ENCODE results near the gene PIAS1.

GRCh38 chr15:68012911-68013310, 41.2 kb upstream of the PIAS1 start:
- TF ChIP-seq CTCF (IDR thresholded peaks at IDR 0.05) (no peak), POLR2A (IDR thresholded peaks at IDR 0.05) (no peak)
